ENCODE data around the gene WTAP.
"Not testable (repeated sequence)": the region's sequence is repeated elsewhere in the genome, so short reads cannot be mapped to it uniquely, and the experiment has no call there.

WTAP gene

GRCh38 chr6:159789377-159790148, 62.3 kb downstream of the WTAP start, which contains the start of gene TCP1:
Gene TCP1, minus strand, starts transcription at chr6:159789602. Its CDS starts 134 bp downstream, at chr6:159789468.
- peak within 1 kb of the TSS; percentile 98 for H3K27ac ChIP-seq (ENCODE audit: low read depth, low read length)
- no peaks in the 10 kb centered on the region for H3K27me3 ChIP-seq (ENCODE audit: control insufficient read depth, insufficient read depth, low read length)
- H3K9ac ChIP-seq (ENCODE audit: low read length), result peak within 1 kb of the TSS; percentile 95
- peak within 1 kb of the TSS; percentile 99 for H3K4me3 ChIP-seq (ENCODE audit: low read length)
- peaks cover 11% of the 10 kb centered on the region for H3K36me3 ChIP-seq (ENCODE audit: control insufficient read depth, insufficient read depth, low read length)
- H3K4me1 ChIP-seq (ENCODE audit: control insufficient read depth, insufficient read depth, low read length), result peaks cover 24% of the 10 kb centered on the region

GRCh38 chr6:159790149-159790955, 63.0 kb downstream of the WTAP start, which contains the start of gene MRPL18:
Gene MRPL18, plus strand, starts transcription at chr6:159790467. Its CDS starts 121 bp downstream, at chr6:159790588.
- Histone ChIP-seq H3K27me3 (ENCODE audit: control insufficient read depth, insufficient read depth, low read length) (no peaks in the 10 kb centered on the region), H3K9ac (ENCODE audit: low read length) (peak within 1 kb of the TSS; percentile 95), H3K27ac (ENCODE audit: low read depth, low read length) (peak within 1 kb of the TSS; percentile 98), H3K4me3 (ENCODE audit: low read length) (peak within 1 kb of the TSS; percentile 99), H3K4me1 (ENCODE audit: control insufficient read depth, insufficient read depth, low read length) (peaks cover 24% of the 10 kb centered on the region), H3K36me3 (ENCODE audit: control insufficient read depth, insufficient read depth, low read length) (peaks cover 3% of the 10 kb centered on the region)

GRCh38 chr6:159790956-159791598, 63.8 kb downstream of the WTAP start:
- Histone ChIP-seq H3K4me1 (ENCODE audit: control insufficient read depth, insufficient read depth, low read length) (peaks cover 24% of the 10 kb centered on the region), H3K27ac (ENCODE audit: low read depth, low read length) (peak overlapping the region; percentile 98), H3K27me3 (ENCODE audit: control insufficient read depth, insufficient read depth, low read length) (no peaks in the 10 kb centered on the region), H3K36me3 (ENCODE audit: control insufficient read depth, insufficient read depth, low read length) (peaks cover 2% of the 10 kb centered on the region), H3K9ac (ENCODE audit: low read length) (peak overlapping the region; percentile 79), H3K4me3 (ENCODE audit: low read length) (peak overlapping the region; percentile 87)

- peaks cover 17% of the 10 kb centered on the region for H3K4me1 ChIP-seq (ENCODE audit: control insufficient read depth, insufficient read depth, low read length)
- not testable (repeated sequence) for H3K4me3 ChIP-seq (ENCODE audit: low read length); H3K27me3 ChIP-seq (ENCODE audit: control insufficient read depth, insufficient read depth, low read length); H3K9ac ChIP-seq (ENCODE audit: low read length); H3K27ac ChIP-seq (ENCODE audit: low read depth, low read length)
- H3K36me3 ChIP-seq (ENCODE audit: control insufficient read depth, insufficient read depth, low read length), result peaks cover 10% of the 10 kb centered on the region
Measured at GRCh38 chr6:159794976-159795375, 67.7 kb downstream of the WTAP start.

GRCh38 chr6:159797554-159797953, 70.2 kb downstream of the WTAP start:
- H3K36me3 ChIP-seq (ENCODE audit: control insufficient read depth, insufficient read depth, low read length), result peaks cover 10% of the 10 kb centered on the region
- no peak overlapping the region for H3K4me3 ChIP-seq (ENCODE audit: low read length)
- H3K4me1 ChIP-seq (ENCODE audit: control insufficient read depth, insufficient read depth, low read length), result peaks cover under 1% of the 10 kb centered on the region
- no peak overlapping the region for H3K27ac ChIP-seq (ENCODE audit: low read depth, low read length)
- H3K27me3 ChIP-seq (ENCODE audit: control insufficient read depth, insufficient read depth, low read length), result no peaks in the 10 kb centered on the region
- H3K9ac ChIP-seq (ENCODE audit: low read length), result no peak overlapping the region

GRCh38 chr6:159800141-159800865, 73.0 kb downstream of the WTAP start, which contains the start of gene PNLDC1:
Gene PNLDC1, plus strand, starts transcription at chr6:159800276. Its CDS starts 32 bp downstream, at chr6:159800308.
- Histone ChIP-seq H3K4me3 (ENCODE audit: low read length) (no peak within 1 kb of the TSS), H3K4me1 (ENCODE audit: control insufficient read depth, insufficient read depth, low read length) (no peaks in the 10 kb centered on the region), H3K27ac (ENCODE audit: low read depth, low read length) (no peak within 1 kb of the TSS), H3K9ac (ENCODE audit: low read length) (no peak within 1 kb of the TSS), H3K27me3 (ENCODE audit: control insufficient read depth, insufficient read depth, low read length) (no peaks in the 10 kb centered on the region), H3K36me3 (ENCODE audit: control insufficient read depth, insufficient read depth, low read length) (peaks cover 10% of the 10 kb centered on the region)

GRCh38 chr6:159801935-159802334, 74.6 kb downstream of the WTAP start:
- H3K27ac ChIP-seq (ENCODE audit: low read depth, low read length), result no peak overlapping the region
- no peaks in the 10 kb centered on the region for H3K4me1 ChIP-seq (ENCODE audit: control insufficient read depth, insufficient read depth, low read length)
- H3K9ac ChIP-seq (ENCODE audit: low read length), result no peak overlapping the region
- H3K36me3 ChIP-seq (ENCODE audit: control insufficient read depth, insufficient read depth, low read length), result peaks cover 10% of the 10 kb centered on the region
- no peaks in the 10 kb centered on the region for H3K27me3 ChIP-seq (ENCODE audit: control insufficient read depth, insufficient read depth, low read length)
- H3K4me3 ChIP-seq (ENCODE audit: low read length), result no peak overlapping the region

GRCh38 chr6:159804504-159804903, 77.2 kb downstream of the WTAP start:
- H3K9ac ChIP-seq (ENCODE audit: low read length), result no peak overlapping the region
- no peaks in the 10 kb centered on the region for H3K36me3 ChIP-seq (ENCODE audit: control insufficient read depth, insufficient read depth, low read length)
- no peaks in the 10 kb centered on the region for H3K4me1 ChIP-seq (ENCODE audit: control insufficient read depth, insufficient read depth, low read length)
- no peak overlapping the region for H3K27ac ChIP-seq (ENCODE audit: low read depth, low read length)
- H3K27me3 ChIP-seq (ENCODE audit: control insufficient read depth, insufficient read depth, low read length), result no peaks in the 10 kb centered on the region
- H3K4me3 ChIP-seq (ENCODE audit: low read length), result no peak overlapping the region

- no peaks in the 10 kb centered on the region for H3K4me1 ChIP-seq (ENCODE audit: control insufficient read depth, insufficient read depth, low read length)
- no peaks in the 10 kb centered on the region for H3K27me3 ChIP-seq (ENCODE audit: control insufficient read depth, insufficient read depth, low read length)
- no peaks in the 10 kb centered on the region for H3K36me3 ChIP-seq (ENCODE audit: control insufficient read depth, insufficient read depth, low read length)
Measured at GRCh38 chr6:159805440-159806020, 78.2 kb downstream of the WTAP start.

More at GRCh38 chr6:159805440-159806020, 78.2 kb downstream of the WTAP start:
- H3K9ac ChIP-seq (ENCODE audit: low read length), result no peak overlapping the region
- no peak overlapping the region for H3K4me3 ChIP-seq (ENCODE audit: low read length)
- H3K27ac ChIP-seq (ENCODE audit: low read depth, low read length), result no peak overlapping the region
